IMR-90 (cell line): ENCODE measurements around the gene CEP68. TPM values are rescaled to one million over a fixed set of nuclear protein-coding genes. Genes with fewer than 3 reads are reported as not detected.
"Not testable (repeated sequence)": the region's sequence is repeated elsewhere in the genome, so short reads cannot be mapped to it uniquely, and the experiment has no call there.

ENCODE experiments used
- ATAC-seq: fragments of 200-7000 bp; cut with Tn5 transposase; 2 replicates; pipeline ENCODE4 v1.9.1; 2020; ENCODE audit warnings: low read depth, mild to moderate bottlenecking, moderate library complexity
- BruUV-seq: library from RNA; stranded (reverse); fragments of 400-500 nt; replicated peaks from 2 replicates; lab custom pipeline; 2021; lab: Mats Ljungman, UMichigan
- CTCF ChIA-PET: fragments of 300-600 bp; formaldehyde crosslinking; extraction: SDS; loops from one replicate; lab custom pipeline; 2021; ENCODE audit warnings: antibody characterized with exemption; lab: Yijun Ruan, JAX
- POLR2A ChIA-PET: fragments of 300-600 bp; sonication (Branson Sonifier 250); formaldehyde crosslinking; loops from one replicate; lab custom pipeline; 2022; ENCODE audit warnings: antibody characterized with exemption; ENCODE audit not compliant: unreplicated experiment; lab: Charles Lee
- DNase-seq: peaks from one replicate; pipeline ENCODE4 v3.0.0; 2013
- H2AFZ ChIP-seq: replicated peaks from 2 replicates; pipeline ENCODE3; 2013; ENCODE audit warnings: low read length, mild to moderate bottlenecking; ENCODE audit not compliant: poor library complexity
- H2AK5ac ChIP-seq: 2 replicates; pipeline ENCODE4 v1.6.1; 2013; ENCODE audit warnings: low read depth, low read length, inconsistent platforms
- H2AK9ac ChIP-seq: replicated peaks from 2 replicates; pipeline ENCODE3; 2013; ENCODE audit warnings: mild to moderate bottlenecking, low read depth, low read length, moderate library complexity; ENCODE audit not compliant: poor library complexity
- H2BK120ac ChIP-seq: 2 replicates; pipeline ENCODE4 v1.6.1; 2013; ENCODE audit warnings: low read depth, low read length, inconsistent platforms
- H2BK15ac ChIP-seq: 3 replicates; pipeline ENCODE4 v1.6.1; 2013; ENCODE audit warnings: low read depth, low read length, inconsistent platforms
- H2BK20ac ChIP-seq: 2 replicates; pipeline ENCODE4 v1.6.1; 2013; ENCODE audit warnings: low read depth, mild to moderate bottlenecking, inconsistent platforms, low read length, moderate library complexity
- H2BK5ac ChIP-seq: 2 replicates; pipeline ENCODE4 v1.6.1; 2013; ENCODE audit warnings: mild to moderate bottlenecking, low read depth, low read length, inconsistent platforms; ENCODE audit not compliant: poor library complexity, severe bottlenecking
- H3K14ac ChIP-seq: replicated peaks from 2 replicates; pipeline ENCODE4 v1.6.1; 2013; ENCODE audit warnings: low read depth, low read length, inconsistent platforms
- H3K18ac ChIP-seq: 2 replicates; pipeline ENCODE4 v1.6.1; 2013; ENCODE audit warnings: low read depth, low read length, control low read depth
- H3K23ac ChIP-seq: 2 replicates; pipeline ENCODE4 v1.6.1; 2013; ENCODE audit warnings: low read depth, low read length, inconsistent platforms
- H3K27ac ChIP-seq: 2 replicates; pipeline ENCODE4 v1.5.1; 2013; ENCODE audit warnings: mild to moderate bottlenecking, control low read depth, low read length; ENCODE audit not compliant: insufficient read depth
- H3K27me3 ChIP-seq: 2 replicates; pipeline ENCODE4 v1.6.1; 2013; ENCODE audit warnings: low read length; ENCODE audit not compliant: control insufficient read depth, insufficient read depth
- H3K36me3 ChIP-seq: 2 replicates; pipeline ENCODE4 v1.6.1; 2013; ENCODE audit warnings: low read length, mixed read lengths; ENCODE audit not compliant: control insufficient read depth, insufficient read depth
- H3K4ac ChIP-seq: 2 replicates; pipeline ENCODE4 v1.6.1; 2013; ENCODE audit warnings: low read depth, low read length, inconsistent platforms
- H3K4me1 ChIP-seq: 2 replicates; pipeline ENCODE4 v1.6.1; 2013; ENCODE audit warnings: low read length, mixed read lengths; ENCODE audit not compliant: control insufficient read depth, insufficient read depth
- H3K4me2 ChIP-seq: 2 replicates; pipeline ENCODE4 v1.6.1; 2013; ENCODE audit warnings: low read depth, mild to moderate bottlenecking, control low read depth, low read length, moderate library complexity
- H3K4me3 ChIP-seq: 2 replicates; pipeline ENCODE4 v1.5.1; 2013; ENCODE audit warnings: low read depth, mild to moderate bottlenecking, control low read depth, low read length, moderate library complexity; ENCODE audit not compliant: insufficient read depth
- H3K56ac ChIP-seq: 2 replicates; pipeline ENCODE4 v1.6.1; 2013; ENCODE audit warnings: low read length, inconsistent platforms; ENCODE audit not compliant: insufficient read depth; ENCODE audit errors: extremely low read depth
- H3K79me1 ChIP-seq, 2 experiments: 2 replicates each; pipeline ENCODE4 v1.6.1; 2013; ENCODE audit warnings: low read length in 2 of 2, inconsistent platforms in 1 of 2, low read depth in 1 of 2
- H3K9ac ChIP-seq: 2 replicates; pipeline ENCODE4 v1.6.1; 2013; ENCODE audit warnings: low read depth, low read length, control low read depth
- H3K9me1 ChIP-seq: 2 replicates; pipeline ENCODE4 v1.6.1; 2013; ENCODE audit warnings: low read length, inconsistent platforms; ENCODE audit not compliant: insufficient read depth
- H3K9me3 ChIP-seq: 2 replicates; pipeline ENCODE4 v1.6.1; 2013; ENCODE audit warnings: low read length; ENCODE audit not compliant: control insufficient read depth, insufficient read depth
- H4K20me1 ChIP-seq: 2 replicates; pipeline ENCODE4 v1.6.1; 2013; ENCODE audit warnings: low read length, inconsistent platforms; ENCODE audit not compliant: insufficient read depth
- H4K5ac ChIP-seq: 2 replicates; pipeline ENCODE4 v1.6.1; 2013; ENCODE audit warnings: mild to moderate bottlenecking, low read depth, low read length, control low read depth
- H4K8ac ChIP-seq, 2 experiments: 2 replicates each; pipeline ENCODE4 v1.6.1; 2013; ENCODE audit warnings: low read depth in 2 of 2, low read length in 2 of 2, control low read depth in 1 of 2, inconsistent platforms in 1 of 2
- H4K91ac ChIP-seq: 2 replicates; pipeline ENCODE4 v1.6.1; 2013; ENCODE audit warnings: low read depth, low read length, inconsistent platforms; ENCODE audit not compliant: insufficient read depth
- WGBS, 2 experiments: methylation state at CpG; one replicate each; pipeline versions ENCODE4 v1.1.5 to v1.1.7; 2013; ENCODE audit warnings: missing lambda C conversion rate in 2 of 2; ENCODE audit not compliant: insufficient read length in 1 of 2; ENCODE audit errors: extremely low coverage in 2 of 2; 5-methylcytosine and 5-hydroxymethylcytosine counted together
- dilution Hi-C: fragments of 300-500 bp; cut with HindIII; formaldehyde crosslinking; loops from one replicate; pipeline ENCODE4 v1.14.3; 2018; ENCODE audit warnings: low sequenced_read_pairs; ENCODE audit not compliant: unreplicated experiment
- in situ Hi-C: fragments of 300-500 bp; cut with MboI; formaldehyde crosslinking; loops from 3 replicates; pipeline ENCODE4 v1.14.3; 2019; ENCODE audit warnings: low sequenced_read_pairs, inconsistent platforms, mixed read lengths
- intact Hi-C: fragments of 100-400 bp; cut with micrococcal nuclease; formaldehyde crosslinking; loops from 2 replicates; pipeline ENCODE4 v1.10.0; 2022
- polyA plus RNA-seq, 3 experiments: library from polyadenylated mRNA; depleted of rRNA; stranded (reverse); fragments of >200 nt; gene quantifications; 2 replicates each; pipeline ENCODE4 v1.2.3, GENCODE V29; 2012; ENCODE audit warnings: low replicate concordance in 1 of 3
- total RNA-seq: library from RNA; depleted of rRNA; stranded (reverse); fragments of >200 nt; gene quantifications from 2 replicates; pipeline ENCODE4 v1.2.3, GENCODE V29; 2012

Gene CEP68
- total and polyA plus RNA-seq, 2 of the 4 experiments (the other 2 are of a cell fraction): 5.5 to 5.6 TPM

DNA sequence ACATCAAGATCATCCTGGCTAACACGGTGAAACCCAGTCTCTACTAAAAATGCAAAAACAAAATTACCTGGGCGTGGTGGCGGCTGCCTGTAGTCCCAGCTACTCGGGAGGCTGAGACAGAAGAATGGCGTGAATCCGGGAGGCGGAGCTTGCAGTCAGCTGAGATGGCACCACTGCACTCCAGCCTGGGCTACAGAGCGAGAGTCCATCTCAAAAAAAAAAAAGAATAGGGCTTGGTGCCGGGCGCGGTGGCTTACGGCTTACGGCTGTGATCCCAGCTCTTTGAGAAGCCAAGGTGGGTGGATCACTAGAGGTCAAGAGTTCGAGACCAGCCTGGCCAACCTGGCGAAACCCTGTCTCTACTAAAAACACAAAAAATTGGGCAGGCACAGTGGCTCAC lies 76.7 kb downstream of the CEP68 start:
- H3K27ac ChIP-seq, H4K5ac ChIP-seq, H2BK20ac ChIP-seq, H3K9me3 ChIP-seq, H3K14ac ChIP-seq, H4K91ac ChIP-seq, POLR2A ChIA-PET, H2AK5ac ChIP-seq, H3K36me3 ChIP-seq, H3K79me1 ChIP-seq, CTCF ChIA-PET, H4K8ac ChIP-seq, H3K18ac ChIP-seq, H3K4me1 ChIP-seq, DNase-seq, H2BK15ac ChIP-seq, in situ Hi-C loops, dilution Hi-C loops, H3K4ac ChIP-seq, H3K23ac ChIP-seq, H2BK5ac ChIP-seq, H3K4me2 ChIP-seq, H3K9me1 ChIP-seq, H3K56ac ChIP-seq, H2BK120ac ChIP-seq, ATAC-seq, H3K9ac ChIP-seq, BruUV-seq, H2AK9ac ChIP-seq, H3K4me3 ChIP-seq, H3K27me3 ChIP-seq, H2AFZ ChIP-seq: not testable (repeated sequence)
- intact Hi-C loops: loop anchor here (5.0 kb wide), 1 partner anchor 94 kb away; the partner anchor contains the start of gene ACTR2
- H4K20me1 ChIP-seq: peaks cover 19% of the 10 kb centered on the region
- WGBS, 2 experiments: 98% methylated on average over 8 of the region's 15 CpGs; no CpG with 5 or more reads in 1 of the 2 experiments
